ENCODE measurements around the gene YLPM1. TPM values are rescaled to one million over a fixed set of nuclear protein-coding genes. Genes with fewer than 3 reads are reported as not detected.
A peak's percentile ranks its signal among the peaks of the same experiment; 100 is the strongest.

Gene YLPM1
- total RNA-seq, 1 donor, result 39.8 TPM

GRCh38 chr14:74835645-74836250 is 72.6 kb downstream of the YLPM1 start:
- Histone ChIP-seq H3K9me3 (ENCODE audit: low read depth, low read length) (no peaks in the 10 kb centered on the region), H3K79me2 (ENCODE audit: insufficient read depth, low read length) (no peaks in the 10 kb centered on the region), H3K4me1 (ENCODE audit: insufficient read depth, low read length) (peaks cover 34% of the 10 kb centered on the region), H3K4me2 (ENCODE audit: insufficient read depth, low read length) (no peak overlapping the region), H3K27ac (ENCODE audit: low read depth, low read length) (no peak overlapping the region), H2AFZ (ENCODE audit: low read length) (no peak overlapping the region), H3K36me3 (ENCODE audit: insufficient read depth, low read length) (peaks cover 6% of the 10 kb centered on the region), H4K20me1 (ENCODE audit: insufficient read depth, low read length) (no peaks in the 10 kb centered on the region), H3K4me3 (ENCODE audit: insufficient read depth, low read length) (no peak overlapping the region), H3K27me3 (ENCODE audit: insufficient read depth, low read length) (no peaks in the 10 kb centered on the region)
- no peak for DNase-seq (ENCODE audit: insufficient read length, low spot score, missing footprints)
- no peak for TF ChIP-seq CTCF (IDR thresholded peaks at IDR 0.05; ENCODE audit: extremely low read depth, low read depth, low read length)

DNA sequence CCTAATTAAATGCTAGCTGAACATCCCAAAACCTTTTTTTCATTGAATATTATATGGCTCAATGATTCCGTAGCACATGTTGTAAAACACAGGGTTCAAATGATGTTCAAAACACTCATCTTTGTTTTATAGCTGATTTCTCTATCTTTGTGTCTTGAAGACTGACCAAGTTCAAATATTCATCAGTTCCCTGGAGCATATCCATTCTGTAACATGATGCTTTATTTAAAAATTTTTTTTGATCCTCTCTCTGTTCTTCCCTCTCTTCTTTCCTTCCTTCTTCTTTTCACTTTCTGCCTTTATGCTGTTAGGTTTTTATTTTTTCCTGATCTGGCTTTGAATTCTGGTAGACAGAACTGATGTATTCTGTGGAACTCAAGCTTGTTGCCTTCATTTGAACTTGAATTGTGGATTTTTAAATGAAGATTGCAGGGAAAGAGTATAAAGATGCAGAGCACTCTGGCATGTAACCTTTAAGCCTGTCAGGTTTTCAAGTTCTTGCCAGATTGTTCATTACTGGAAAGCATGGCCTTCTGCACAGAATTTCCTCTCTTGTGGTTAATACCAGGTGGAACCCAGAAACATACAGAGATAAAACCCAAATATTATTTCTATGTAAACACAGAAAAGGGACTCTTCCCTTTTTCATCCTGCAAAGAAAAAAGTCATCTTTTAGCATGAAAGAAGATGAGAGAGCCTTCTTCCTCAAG is 73.3 kb downstream of the YLPM1 start:
- Histone ChIP-seq H3K4me2 (ENCODE audit: insufficient read depth, low read length) (no peak overlapping the region), H3K27me3 (ENCODE audit: insufficient read depth, low read length) (no peaks in the 10 kb centered on the region), H3K79me2 (ENCODE audit: insufficient read depth, low read length) (no peaks in the 10 kb centered on the region), H3K4me1 (ENCODE audit: insufficient read depth, low read length) (peaks cover 34% of the 10 kb centered on the region), H3K27ac (ENCODE audit: low read depth, low read length) (no peak overlapping the region), H2AFZ (ENCODE audit: low read length) (no peak overlapping the region), H3K4me3 (ENCODE audit: insufficient read depth, low read length) (no peak overlapping the region), H3K9me3 (ENCODE audit: low read depth, low read length) (no peaks in the 10 kb centered on the region), H4K20me1 (ENCODE audit: insufficient read depth, low read length) (no peaks in the 10 kb centered on the region), H3K36me3 (ENCODE audit: insufficient read depth, low read length) (peaks cover 5% of the 10 kb centered on the region)
- TF ChIP-seq CTCF (IDR thresholded peaks at IDR 0.05; ENCODE audit: extremely low read depth, low read depth, low read length), result no peak
- DNase-seq (ENCODE audit: insufficient read length, low spot score, missing footprints), result no peak

GRCh38 chr14:74838166-74838565 is 75.0 kb downstream of the YLPM1 start:
- no peak for TF ChIP-seq CTCF (IDR thresholded peaks at IDR 0.05; ENCODE audit: extremely low read depth, low read depth, low read length)
- no peak overlapping the region for H3K4me3 ChIP-seq (ENCODE audit: insufficient read depth, low read length)
- H3K4me2 ChIP-seq (ENCODE audit: insufficient read depth, low read length), result peak overlapping the region; percentile 46
- DNase-seq (ENCODE audit: insufficient read length, low spot score, missing footprints), result no peak
- H4K20me1 ChIP-seq (ENCODE audit: insufficient read depth, low read length), result no peaks in the 10 kb centered on the region
- no peak overlapping the region for H2AFZ ChIP-seq (ENCODE audit: low read length)
- peaks cover 11% of the 10 kb centered on the region for H3K36me3 ChIP-seq (ENCODE audit: insufficient read depth, low read length)
- H3K79me2 ChIP-seq (ENCODE audit: insufficient read depth, low read length), result no peaks in the 10 kb centered on the region
- H3K27me3 ChIP-seq (ENCODE audit: insufficient read depth, low read length), result no peaks in the 10 kb centered on the region
- no peak overlapping the region for H3K27ac ChIP-seq (ENCODE audit: low read depth, low read length)
- peaks cover 34% of the 10 kb centered on the region for H3K4me1 ChIP-seq (ENCODE audit: insufficient read depth, low read length)
- no peaks in the 10 kb centered on the region for H3K9me3 ChIP-seq (ENCODE audit: low read depth, low read length)

GRCh38 chr14:74840603-74841030 is 77.5 kb downstream of the YLPM1 start:
- peaks cover 33% of the 10 kb centered on the region for H3K4me1 ChIP-seq (ENCODE audit: insufficient read depth, low read length)
- H3K27ac ChIP-seq (ENCODE audit: low read depth, low read length), result no peak overlapping the region
- no peak overlapping the region for H2AFZ ChIP-seq (ENCODE audit: low read length)
- no peak for DNase-seq (ENCODE audit: insufficient read length, low spot score, missing footprints)
- TF ChIP-seq CTCF (IDR thresholded peaks at IDR 0.05; ENCODE audit: extremely low read depth, low read depth, low read length), result no peak
- H3K9me3 ChIP-seq (ENCODE audit: low read depth, low read length), result no peaks in the 10 kb centered on the region
- H4K20me1 ChIP-seq (ENCODE audit: insufficient read depth, low read length), result no peaks in the 10 kb centered on the region
- H3K36me3 ChIP-seq (ENCODE audit: insufficient read depth, low read length), result peaks cover 11% of the 10 kb centered on the region
- no peaks in the 10 kb centered on the region for H3K79me2 ChIP-seq (ENCODE audit: insufficient read depth, low read length)
- H3K27me3 ChIP-seq (ENCODE audit: insufficient read depth, low read length), result no peaks in the 10 kb centered on the region
- no peak overlapping the region for H3K4me3 ChIP-seq (ENCODE audit: insufficient read depth, low read length)
- H3K4me2 ChIP-seq (ENCODE audit: insufficient read depth, low read length), result no peak overlapping the region
